Measurements from ENCODE around the gene HAPLN2. TPM values are rescaled to one million over a fixed set of nuclear protein-coding genes. Genes with fewer than 3 reads are reported as not detected.
A peak's percentile ranks its signal among the peaks of the same experiment; 100 is the strongest.

HAPLN2 gene
- total and polyA plus RNA-seq, 5 experiments from 2014 or later: 0.39 to 0.58 TPM; not detected in 3

GRCh38 chr1:156592910-156593660 is 26.1 kb upstream of the HAPLN2 start:
- DNase-seq: no peak

GRCh38 chr1:156593661-156593989 is 25.6 kb upstream of the HAPLN2 start:
- Mint-ChIP-seq H3K27me3 (no peaks in the 10 kb centered on the region), H3K4me1 (peaks cover 16 to 33% (median 20%) of the 10 kb centered on the region in 4 donors), H3K4me3 (peak overlapping the region in 1 of 10 donors; percentile 93), H3K27ac (peak overlapping the region in 1 of 10 donors; percentile 7), H3K36me3 (peaks cover 2 to 39% (median 7%) of the 10 kb centered on the region in 3 donors), H3K9me3 (no peaks in the 10 kb centered on the region)
- no peak for DNase-seq
- no peak for ATAC-seq
- POLR2A ChIA-PET: interaction anchor here (1.0 to 3.5 kb wide), 4 partner anchors 11 to 102 kb away, joined by 3 to 37 read pairs (median 20); partner anchors contain the start of gene MEF2D

More at GRCh38 chr1:156592910-156593660, 26.1 kb upstream of the HAPLN2 start:
- ATAC-seq: no peak
- H3K4me1 Mint-ChIP-seq: peaks cover 16 to 30% (median 17%) of the 10 kb centered on the region in 4 donors
- no peaks in the 10 kb centered on the region for H3K27me3 Mint-ChIP-seq
- POLR2A ChIA-PET: interaction anchor here (0.8 to 3.5 kb wide), 7 partner anchors 8 to 255 kb away, joined by 3 to 37 read pairs (median 12); partner anchors contain the start of genes CCT3, GPATCH4 and MEF2D
- H3K9me3 Mint-ChIP-seq: no peaks in the 10 kb centered on the region
- peaks cover 2 to 33% (median 7%) of the 10 kb centered on the region in 3 donors for H3K36me3 Mint-ChIP-seq
- H3K4me3 Mint-ChIP-seq: peak overlapping the region; percentile 76 to 93 (median 82)
- peak overlapping the region; percentile 70 to 94 (median 86) for H3K27ac Mint-ChIP-seq

DNA sequence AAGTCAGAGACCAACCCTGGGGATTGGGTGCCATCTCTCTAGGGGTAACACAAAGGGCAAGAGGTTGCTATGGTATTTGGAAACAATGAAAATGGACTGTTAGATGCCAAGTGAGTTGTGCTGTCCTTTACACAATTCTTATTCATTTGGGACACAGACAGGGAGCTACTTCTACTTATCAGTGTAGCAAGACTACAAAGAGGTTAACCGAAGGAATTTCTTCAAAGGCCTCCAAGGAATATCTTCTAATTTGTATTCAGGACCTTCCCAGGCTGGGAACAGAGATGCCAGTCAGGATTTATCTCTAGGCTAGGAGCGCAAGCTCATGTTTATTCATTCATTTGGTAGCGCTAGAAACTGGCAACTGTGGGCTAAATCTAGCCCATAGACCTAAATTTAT is 25.0 kb upstream of the HAPLN2 start:
- Mint-ChIP-seq H3K36me3 (peaks cover 2 to 42% (median 7%) of the 10 kb centered on the region in 3 donors), H3K4me3 (peak overlapping the region in 1 of 10 donors; percentile 65), H3K27ac (peak overlapping the region in 4 of 10 donors; percentile 7 to 36 (median 9)), H3K27me3 (no peaks in the 10 kb centered on the region), H3K4me1 (peaks cover 18 to 36% (median 23%) of the 10 kb centered on the region in 4 donors), H3K9me3 (no peaks in the 10 kb centered on the region)
- no peak for DNase-seq
- POLR2A ChIA-PET: interaction anchor here (1.0 to 3.5 kb wide), 4 partner anchors 11 to 102 kb away, joined by 3 to 37 read pairs (median 20); partner anchors contain the start of gene MEF2D
- no peak for ATAC-seq

- POLR2A ChIA-PET: interaction anchor here (1.2 kb wide), 1 partner anchor 90 kb away, joined by 10 read pairs; no protein-coding TSS in a partner anchor
- no peaks in the 10 kb centered on the region for H3K9me3 Mint-ChIP-seq
- no peaks in the 10 kb centered on the region for H3K27me3 Mint-ChIP-seq
- ATAC-seq: no peak
- H3K4me3 Mint-ChIP-seq: no peak overlapping the region
- peaks cover 2 to 44% (median 7%) of the 10 kb centered on the region in 3 donors for H3K36me3 Mint-ChIP-seq
- H3K27ac Mint-ChIP-seq: peak overlapping the region in 7 of 10 donors; percentile 6 to 85 (median 26)
- DNase-seq: no peak
- peaks cover 21 to 42% (median 26%) of the 10 kb centered on the region in 4 donors for H3K4me1 Mint-ChIP-seq
Observed at GRCh38 chr1:156595016-156595415, 24.2 kb upstream of the HAPLN2 start.

GRCh38 chr1:156596426-156596825 is 22.8 kb upstream of the HAPLN2 start:
- DNase-seq (no peak), ATAC-seq (no peak)
- H3K9me3 Mint-ChIP-seq: no peaks in the 10 kb centered on the region
- peaks cover 2 to 44% (median 7%) of the 10 kb centered on the region in 3 donors for H3K36me3 Mint-ChIP-seq
- H3K4me1 Mint-ChIP-seq: peaks cover 24 to 45% (median 33%) of the 10 kb centered on the region in 4 donors
- H3K27ac Mint-ChIP-seq: peak overlapping the region in 6 of 10 donors; percentile 9 to 65 (median 38)
- no peaks in the 10 kb centered on the region for H3K27me3 Mint-ChIP-seq
- H3K4me3 Mint-ChIP-seq: no peak overlapping the region
- POLR2A ChIA-PET: interaction anchor here (0.6 to 1.2 kb wide), 3 partner anchors 8 to 91 kb away, joined by 3 to 10 read pairs (median 6); no protein-coding TSS in a partner anchor

- POLR2A ChIA-PET: interaction anchor here (0.6 to 1.1 kb wide), 4 partner anchors 17 to 137 kb away, joined by 3 to 4 read pairs (median 4); no protein-coding TSS in a partner anchor
- Mint-ChIP-seq H3K4me3 (no peak overlapping the region), H3K9me3 (no peaks in the 10 kb centered on the region), H3K36me3 (peaks cover 2 to 44% (median 7%) of the 10 kb centered on the region in 3 donors), H3K27me3 (no peaks in the 10 kb centered on the region), H3K4me1 (peaks cover 25 to 47% (median 41%) of the 10 kb centered on the region in 4 donors), H3K27ac (peak overlapping the region in 1 of 10 donors; percentile 47)
- ATAC-seq (no peak), DNase-seq (no peak)
Observed at GRCh38 chr1:156598125-156598524, 21.1 kb upstream of the HAPLN2 start.

DNA sequence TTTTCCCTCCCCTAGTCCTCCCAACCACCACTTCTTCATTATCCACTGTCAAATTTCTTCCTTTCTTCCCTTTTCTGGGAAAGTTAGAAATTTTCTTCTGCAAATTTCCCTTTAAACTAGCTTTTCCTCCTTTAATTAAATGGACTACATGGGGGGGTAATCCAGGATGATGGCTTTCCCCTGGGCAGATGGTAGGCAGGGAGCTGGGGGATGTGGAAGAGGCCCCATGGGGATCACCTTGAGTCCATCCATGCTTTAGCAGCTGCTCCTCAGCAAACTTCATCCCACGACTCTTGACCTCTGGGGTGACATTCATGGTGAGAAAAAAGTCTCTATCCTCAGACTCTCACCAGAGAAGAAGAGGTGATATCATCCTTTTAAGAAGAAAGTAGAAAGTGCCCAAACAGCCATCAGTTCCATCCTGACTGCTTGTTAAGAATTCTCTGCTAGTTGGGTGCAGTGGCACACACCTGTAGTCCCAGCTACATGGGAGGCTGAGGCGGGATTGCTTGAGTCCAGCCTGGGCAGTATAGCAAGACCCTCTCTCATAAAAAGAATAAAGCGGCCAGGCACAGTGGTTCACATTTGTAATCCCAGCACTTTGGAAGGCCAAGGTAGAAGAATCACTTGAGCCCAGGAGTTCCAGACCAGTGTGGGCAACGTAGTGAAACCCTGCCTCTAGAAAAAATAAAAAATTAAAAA is 20.3 kb upstream of the HAPLN2 start:
- POLR2A ChIA-PET: interaction anchor here (0.6 to 3.4 kb wide), 8 partner anchors 7 to 141 kb away, joined by 3 to 28 read pairs (median 4); partner anchors contain the start of genes MEF2D and NAXE
- Mint-ChIP-seq H3K36me3 (peaks cover 2 to 44% (median 7%) of the 10 kb centered on the region in 3 donors), H3K4me3 (peak overlapping the region in 4 of 10 donors; percentile 9 to 100 (median 28)), H3K9me3 (no peaks in the 10 kb centered on the region), H3K27me3 (no peaks in the 10 kb centered on the region), H3K4me1 (peaks cover 25 to 45% (median 41%) of the 10 kb centered on the region in 4 donors), H3K27ac (peak overlapping the region in 8 of 10 donors; percentile 43 to 91 (median 56))
- DNase-seq (no peak), ATAC-seq (no peak)

- Mint-ChIP-seq H3K36me3 (peaks cover 2 to 42% (median 7%) of the 10 kb centered on the region in 3 donors), H3K9me3 (no peaks in the 10 kb centered on the region), H3K4me1 (peaks cover 25 to 45% (median 40%) of the 10 kb centered on the region in 4 donors), H3K27ac (peak overlapping the region in 9 of 10 donors; percentile 8 to 100 (median 91)), H3K4me3 (peak overlapping the region in 8 of 10 donors; percentile 82 to 100 (median 98)), H3K27me3 (no peaks in the 10 kb centered on the region)
- ATAC-seq (peak; percentile 30 to 75), DNase-seq (peak in 1 of 10 donors; percentile 29)
- POLR2A ChIA-PET: interaction anchor here (0.8 to 3.4 kb wide), 8 partner anchors 8 to 316 kb away, joined by 3 to 28 read pairs (median 4); partner anchors contain the start of genes MEF2D, NAXE and TMEM79
Observed at GRCh38 chr1:156599811-156600210, 19.4 kb upstream of the HAPLN2 start.

- DNase-seq (no peak), ATAC-seq (peak; percentile 6 to 20)
- peak overlapping the region; percentile 91 to 100 (median 96) for H3K27ac Mint-ChIP-seq
- no peaks in the 10 kb centered on the region for H3K9me3 Mint-ChIP-seq
- peaks cover 18 to 41% (median 36%) of the 10 kb centered on the region in 4 donors for H3K4me1 Mint-ChIP-seq
- peak overlapping the region; percentile 82 to 100 (median 100) for H3K4me3 Mint-ChIP-seq
- H3K36me3 Mint-ChIP-seq: peaks cover 0 to 33% (median 7%) of the 10 kb centered on the region in 3 donors
- H3K27me3 Mint-ChIP-seq: no peaks in the 10 kb centered on the region
- POLR2A ChIA-PET: interaction anchor here (0.6 to 3.4 kb wide), 8 partner anchors 8 to 144 kb away, joined by 3 to 28 read pairs (median 6); partner anchors contain the start of gene NAXE
Observed at GRCh38 chr1:156600733-156601121, 18.5 kb upstream of the HAPLN2 start.

- POLR2A ChIA-PET: interaction anchor here (0.6 to 3.4 kb wide), 10 partner anchors 9 to 243 kb away, joined by 3 to 28 read pairs (median 6); partner anchors contain the start of genes MEF2D and NAXE
- Mint-ChIP-seq H3K27me3 (no peaks in the 10 kb centered on the region), H3K9me3 (no peaks in the 10 kb centered on the region), H3K36me3 (peaks cover 0 to 28% (median 7%) of the 10 kb centered on the region in 3 donors), H3K4me1 (peaks cover 18 to 41% (median 36%) of the 10 kb centered on the region in 4 donors), H3K27ac (peak within 1 kb of the TSS; percentile 91 to 100 (median 96)), H3K4me3 (peak within 1 kb of the TSS; percentile 82 to 100 (median 100))
- DNase-seq (peak; percentile 50 to 84 (median 72)), ATAC-seq (peak; percentile 84 to 92)
Observed at GRCh38 chr1:156601122-156601830, 17.9 kb upstream of the HAPLN2 start, which contains the start of gene GPATCH4. Gene GPATCH4 (minus strand): TSS chr1:156601479.

DNA sequence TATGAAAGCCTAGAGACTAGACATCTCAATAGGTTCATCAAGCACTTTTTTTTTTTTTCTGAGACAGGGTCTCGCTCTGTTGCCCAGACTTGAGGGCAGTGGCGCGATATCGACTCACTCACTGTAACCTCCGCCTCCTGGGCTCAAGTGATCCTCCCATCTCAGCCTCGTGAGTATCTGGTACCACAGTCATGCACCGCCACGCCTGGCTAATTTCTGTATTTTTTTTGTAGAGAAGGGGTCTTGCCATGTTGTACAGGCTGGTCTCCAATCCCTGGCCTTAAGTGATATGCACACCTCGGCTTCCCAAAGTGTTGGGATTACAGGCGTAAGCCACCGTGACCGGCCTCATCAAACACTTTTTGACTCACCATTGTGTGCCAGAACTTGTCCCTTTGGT is 17.3 kb upstream of the HAPLN2 start:
- peak in 1 of 2 donors; percentile 13 for ATAC-seq
- no peak for DNase-seq
- peaks cover 16 to 41% (median 36%) of the 10 kb centered on the region in 4 donors for H3K4me1 Mint-ChIP-seq
- H3K36me3 Mint-ChIP-seq: peaks cover 0 to 23% (median 4%) of the 10 kb centered on the region in 3 donors
- peak overlapping the region; percentile 91 to 100 (median 96) for H3K27ac Mint-ChIP-seq
- H3K9me3 Mint-ChIP-seq: no peaks in the 10 kb centered on the region
- no peaks in the 10 kb centered on the region for H3K27me3 Mint-ChIP-seq
- POLR2A ChIA-PET: interaction anchor here (0.7 to 3.4 kb wide), 8 partner anchors 10 to 243 kb away, joined by 3 to 28 read pairs (median 6); partner anchors contain the start of genes MEF2D and NAXE
- H3K4me3 Mint-ChIP-seq: peak overlapping the region; percentile 82 to 100 (median 100)

Data from naive thymus-derived CD8-positive, alpha-beta T cell (primary cell).